Lower leg skin (tissue), 3 donors: Measurements from ENCODE around the gene MYOC.
"Not testable (repeated sequence)": the region's sequence is repeated elsewhere in the genome, so short reads cannot be mapped to it uniquely, and the experiment has no call there.

Experiments used
- POLR2A ChIP-seq, 2 donors: fragments of 450-650 bp; IDR thresholded peaks; one replicate each; pipeline ENCODE4 v1.6.1; 2016 to 2017; ENCODE audit warnings: antibody characterized with exemption in 2 of 2, mild to moderate bottlenecking in 1 of 2, moderate library complexity in 1 of 2
- TF ChIP-seq, protein P1 (sequence below), 3 donors: fragments of 450-650 bp; IDR thresholded peaks; one replicate each; pipeline ENCODE4 v1.5.1; 2016; ENCODE audit warnings: antibody characterized with exemption in 3 of 3, mild to moderate bottlenecking in 3 of 3, moderate library complexity in 2 of 3

DNA sequence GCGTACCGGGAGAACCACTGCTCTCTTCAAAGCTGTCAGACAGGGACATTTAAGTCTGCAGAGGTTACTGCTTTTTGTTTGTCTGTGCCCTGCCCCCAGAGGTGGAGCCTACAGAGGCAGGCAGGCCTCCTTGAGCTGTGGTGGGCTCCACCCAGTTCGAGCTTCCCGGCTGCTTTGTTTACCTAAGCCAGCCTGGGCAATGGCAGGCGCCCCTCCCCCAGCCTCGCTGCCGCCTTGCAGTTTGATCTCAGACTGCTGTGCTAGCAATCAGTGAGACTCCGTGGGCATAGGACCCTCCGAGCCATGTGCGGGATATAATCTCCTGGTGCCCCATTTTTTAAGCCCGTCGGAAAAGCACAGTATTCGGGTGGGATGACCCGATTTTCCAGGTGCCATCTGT is 43.3 kb upstream of the MYOC start:
- TF ChIP-seq, protein P1, sequence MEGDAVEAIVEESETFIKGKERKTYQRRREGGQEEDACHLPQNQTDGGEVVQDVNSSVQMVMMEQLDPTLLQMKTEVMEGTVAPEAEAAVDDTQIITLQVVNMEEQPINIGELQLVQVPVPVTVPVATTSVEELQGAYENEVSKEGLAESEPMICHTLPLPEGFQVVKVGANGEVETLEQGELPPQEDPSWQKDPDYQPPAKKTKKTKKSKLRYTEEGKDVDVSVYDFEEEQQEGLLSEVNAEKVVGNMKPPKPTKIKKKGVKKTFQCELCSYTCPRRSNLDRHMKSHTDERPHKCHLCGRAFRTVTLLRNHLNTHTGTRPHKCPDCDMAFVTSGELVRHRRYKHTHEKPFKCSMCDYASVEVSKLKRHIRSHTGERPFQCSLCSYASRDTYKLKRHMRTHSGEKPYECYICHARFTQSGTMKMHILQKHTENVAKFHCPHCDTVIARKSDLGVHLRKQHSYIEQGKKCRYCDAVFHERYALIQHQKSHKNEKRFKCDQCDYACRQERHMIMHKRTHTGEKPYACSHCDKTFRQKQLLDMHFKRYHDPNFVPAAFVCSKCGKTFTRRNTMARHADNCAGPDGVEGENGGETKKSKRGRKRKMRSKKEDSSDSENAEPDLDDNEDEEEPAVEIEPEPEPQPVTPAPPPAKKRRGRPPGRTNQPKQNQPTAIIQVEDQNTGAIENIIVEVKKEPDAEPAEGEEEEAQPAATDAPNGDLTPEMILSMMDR (IDR thresholded peaks at IDR 0.05), result not testable (repeated sequence)
- TF ChIP-seq POLR2A (IDR thresholded peaks at IDR 0.05), result not testable (repeated sequence)
